GM19023 (cell line): ENCODE results near the gene CFAP68.
A peak's percentile ranks its signal among the peaks of the same experiment; 100 is the strongest.
"Not testable (repeated sequence)": the region's sequence is repeated elsewhere in the genome, so short reads cannot be mapped to it uniquely, and the experiment has no call there.

Source experiments
- ATAC-seq: cut with Tn5 transposase; IDR thresholded peaks from one replicate; pipeline ENCODE4 v1.9.1; 2021; ENCODE audit warnings: mild to moderate bottlenecking, moderate library complexity; ENCODE audit not compliant: unreplicated experiment

Gene CFAP68

DNA sequence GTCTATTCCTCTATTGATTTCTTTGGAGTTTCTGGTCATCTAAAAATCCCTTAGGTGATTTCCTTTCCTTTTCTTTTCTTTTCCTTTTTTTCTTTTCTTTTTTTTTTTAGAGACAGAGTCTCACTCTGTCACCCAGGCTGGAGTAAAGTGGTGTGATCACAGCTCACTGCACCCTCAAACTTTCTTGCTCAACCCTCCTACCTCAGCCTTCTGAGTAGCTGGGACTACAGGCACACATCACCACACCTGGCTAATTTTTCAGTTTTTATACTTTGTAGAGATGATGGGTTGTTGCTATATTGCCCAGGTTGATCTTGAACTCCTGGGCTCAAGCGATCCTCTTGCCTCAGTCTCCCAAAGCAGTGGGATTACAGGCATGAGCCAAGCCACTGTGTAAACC lies 37.4 kb downstream of the CFAP68 start:
- no peak for ATAC-seq

DNA sequence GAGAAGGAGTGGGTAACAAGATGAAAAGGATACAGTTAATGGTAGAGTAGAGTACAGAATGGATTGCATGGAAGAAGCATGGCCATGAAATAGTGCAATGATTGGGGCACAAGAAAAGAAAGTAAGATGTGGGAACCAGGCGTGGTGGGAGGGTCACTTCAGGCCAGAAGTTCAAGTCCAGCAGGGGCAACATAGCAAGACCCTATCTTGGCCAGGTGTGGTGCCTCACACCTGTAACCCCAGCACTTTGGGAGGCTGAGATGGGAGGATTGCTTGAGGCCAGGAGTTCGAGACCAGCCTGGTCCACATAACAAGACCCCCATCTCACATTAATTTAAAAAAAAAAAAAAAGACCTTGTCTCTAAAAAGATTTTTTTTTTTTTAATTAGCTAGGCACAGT lies 38.0 kb downstream of the CFAP68 start:
- no peak for ATAC-seq

DNA sequence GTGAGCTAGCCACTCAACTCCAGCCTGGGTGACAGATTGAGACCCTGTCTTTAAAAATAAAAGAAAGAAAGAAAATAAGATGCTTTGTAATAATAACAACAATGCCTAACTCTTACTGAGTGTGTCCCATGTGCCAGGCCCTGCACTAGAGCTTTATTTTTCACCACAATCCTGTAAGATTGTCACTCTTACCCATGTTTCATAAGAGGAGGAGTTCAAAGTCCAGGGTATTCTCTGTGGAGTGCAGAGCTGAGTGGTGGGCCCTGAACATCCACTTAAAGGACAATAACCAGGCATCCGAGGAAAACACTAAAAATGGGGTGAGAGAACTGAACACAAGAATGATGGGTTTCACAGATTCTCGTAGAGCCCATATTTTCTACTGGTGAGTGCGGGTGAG lies 38.4 kb downstream of the CFAP68 start:
- ATAC-seq, result no peak

DNA sequence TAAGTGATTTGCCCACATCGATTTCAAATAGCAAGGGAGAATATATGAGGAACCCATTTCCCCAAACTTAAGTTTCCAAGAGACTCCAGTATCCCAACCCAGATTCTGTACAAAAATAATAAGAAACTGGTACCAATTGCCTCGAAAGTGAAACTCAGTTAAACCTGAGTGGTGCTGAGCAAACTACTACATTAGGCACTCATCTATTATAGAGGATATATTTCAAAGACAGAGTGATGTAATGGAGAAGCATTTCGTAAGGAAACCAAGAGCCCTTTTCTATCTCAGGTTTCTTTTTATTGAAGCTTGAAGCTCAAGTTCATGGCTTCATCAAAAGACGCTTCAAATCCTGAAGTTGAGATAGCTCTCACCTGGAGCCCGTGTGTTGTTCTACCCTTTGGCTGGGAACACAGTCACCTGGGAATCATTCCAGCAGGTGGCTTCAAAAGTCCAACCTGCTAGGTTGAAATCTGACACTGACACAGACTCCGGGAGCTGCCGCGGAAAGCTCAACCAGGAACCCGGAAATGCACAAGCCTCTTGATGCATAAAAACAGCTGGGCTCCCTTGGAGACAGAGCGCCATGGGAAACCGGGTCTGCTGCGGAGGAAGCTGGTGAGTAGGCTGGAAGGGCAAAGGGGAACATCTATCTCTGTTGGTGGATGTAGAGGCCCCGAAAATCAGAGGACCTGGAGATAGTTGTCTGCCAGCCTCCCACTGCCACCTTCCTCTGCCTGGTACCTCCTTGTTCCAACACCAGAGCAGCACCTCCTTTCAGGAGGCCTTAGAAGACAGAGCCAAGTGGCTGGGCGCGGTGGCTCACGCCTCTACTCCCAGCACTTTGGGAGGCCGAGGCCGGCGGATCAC lies 39.3 kb downstream of the CFAP68 start, which contains the start of gene C11orf52:
C11orf52 (plus strand) TSS at position 524 of the 867 bp plus-strand sequence; CDS start at position 584, 60 bp downstream.
- ATAC-seq, result no peak

DNA sequence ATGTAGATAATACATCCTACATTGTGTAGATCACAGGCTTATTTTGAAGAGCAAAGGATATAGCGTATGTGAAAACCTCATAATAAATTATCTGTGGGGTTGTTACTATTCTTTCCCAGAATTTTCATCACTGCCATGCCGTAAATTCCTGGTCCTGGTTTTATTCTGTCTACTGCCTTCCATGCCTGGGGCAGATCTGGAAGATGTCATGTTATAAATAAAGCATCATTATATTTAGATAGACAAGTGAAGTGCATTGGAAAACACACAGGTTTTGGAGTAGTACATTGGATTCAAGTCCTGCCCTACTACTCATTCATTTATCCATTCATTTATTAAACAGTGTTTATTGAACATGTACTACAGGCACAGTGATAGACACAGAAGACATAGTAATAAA lies 41.6 kb downstream of the CFAP68 start:
- no peak for ATAC-seq

- no peak for ATAC-seq
These were observed 42.3 kb downstream of the CFAP68 start for GRCh38 chr11:111921541-111922230.

- ATAC-seq, result no peak
These were observed 43.5 kb downstream of the CFAP68 start for GRCh38 chr11:111922803-111923202.

GRCh38 chr11:111923351-111923788 lies 44.0 kb downstream of the CFAP68 start:
- ATAC-seq, result no peak

- no peak for ATAC-seq
These were observed 44.6 kb downstream of the CFAP68 start for GRCh38 chr11:111923951-111924350.

GRCh38 chr11:111925953-111926352 lies 46.6 kb downstream of the CFAP68 start:
- ATAC-seq, result no peak

- peak; percentile 92 for ATAC-seq
These were observed 47.4 kb downstream of the CFAP68 start for GRCh38 chr11:111926505-111927391.

GRCh38 chr11:111930472-111930871 lies 51.1 kb downstream of the CFAP68 start:
- no peak for ATAC-seq

DNA sequence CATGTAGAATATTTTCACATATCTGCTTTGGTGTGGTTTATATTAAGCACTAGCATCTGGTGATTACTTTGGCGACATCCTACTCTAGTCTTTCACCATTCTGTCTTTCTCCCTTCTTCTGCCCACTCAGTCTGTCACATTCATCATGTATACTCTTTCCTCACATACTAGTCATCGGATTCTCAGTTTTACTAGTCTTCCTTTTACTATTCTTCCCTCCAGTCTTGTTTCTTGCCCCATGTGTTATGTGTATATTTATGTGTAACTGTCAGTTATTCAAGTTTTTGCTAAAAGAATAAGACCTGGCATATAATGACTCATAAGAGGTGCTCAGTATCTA lies 53.2 kb downstream of the CFAP68 start:
- ATAC-seq, result no peak

- ATAC-seq, result not testable (repeated sequence)
These were observed 53.8 kb downstream of the CFAP68 start for GRCh38 chr11:111933176-111933575.

DNA sequence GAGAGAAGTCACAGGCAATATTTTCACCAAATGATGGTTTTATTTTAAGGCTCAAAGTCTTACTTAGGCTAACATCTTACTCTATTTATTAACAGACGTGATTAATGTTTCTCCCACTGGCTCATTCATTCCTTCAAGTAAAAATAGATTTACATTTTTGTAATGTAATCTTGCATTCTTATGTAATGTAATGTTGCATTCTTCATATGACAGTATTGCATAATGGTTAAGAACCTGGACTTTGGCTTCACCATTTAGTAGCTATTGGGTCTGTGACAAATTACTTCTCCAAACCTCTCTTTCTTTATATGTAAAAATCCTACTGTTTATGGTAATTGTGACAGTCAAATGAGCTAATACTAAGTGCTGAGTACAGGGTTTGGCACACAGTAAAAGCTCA lies 54.5 kb downstream of the CFAP68 start:
- no peak for ATAC-seq

DNA sequence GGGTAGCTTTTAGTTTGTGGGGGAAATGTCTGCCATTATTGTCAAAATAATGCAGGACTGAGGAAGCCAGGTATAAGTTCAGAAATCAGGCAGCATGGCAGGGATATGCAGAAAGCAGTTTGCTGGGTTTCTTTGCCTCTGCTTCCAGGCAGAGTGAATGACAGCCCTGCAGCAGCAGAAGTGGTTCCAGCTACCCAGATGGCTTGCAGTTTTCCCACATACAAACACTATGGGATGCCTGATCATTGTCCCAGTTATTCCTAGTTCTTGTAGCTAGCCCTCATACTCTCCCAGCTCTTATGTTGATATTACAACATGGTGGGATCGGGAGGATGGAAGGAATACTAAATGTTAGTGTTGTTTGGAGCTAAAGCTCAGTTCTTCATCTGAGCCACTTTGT lies 55.0 kb downstream of the CFAP68 start:
- no peak for ATAC-seq
